HepG2 (cell line): Measurements from ENCODE around the gene RUVBL2. TPM values are rescaled to one million over a fixed set of nuclear protein-coding genes. Genes with fewer than 3 reads are reported as not detected.

Source experiments
- CBX2 ChIP-seq, 2 experiments: fragments of 200-600 bp in 1 of 2; sonication (generic); formaldehyde crosslinking in 1 of 2; IDR thresholded peaks; 2 replicates each; pipeline versions ENCODE4 v1.7.0 to v1.8.1; 2018 to 2022; ENCODE audit warnings: low read depth in 2 of 2, low read length in 1 of 2, mild to moderate bottlenecking in 1 of 2, missing genetic modification reagents in 1 of 2
- DMAP1 ChIP-seq: IDR thresholded peaks from 2 replicates; pipeline ENCODE4 v1.6.1; 2016
- ELF3 ChIP-seq: IDR thresholded peaks from 2 replicates; pipeline ENCODE4 v1.6.1; 2016; ENCODE audit warnings: missing genetic modification reagents, missing compliant biosample characterization
- FOXP1 ChIP-seq, 2 experiments: fragments of 450-650 bp in 1 of 2; IDR thresholded peaks; 2 replicates each; pipeline ENCODE4 v1.6.1; 2017 to 2018; ENCODE audit warnings: antibody characterized with exemption in 1 of 2
- GATAD1 ChIP-seq: IDR thresholded peaks from 2 replicates; pipeline ENCODE4 v1.6.1; 2016; ENCODE audit warnings: missing genetic modification reagents, missing compliant biosample characterization
- GATAD2A ChIP-seq: IDR thresholded peaks from 2 replicates; pipeline ENCODE4 v1.6.1; 2016
- HIC2 ChIP-seq: sonication (generic); formaldehyde crosslinking; IDR thresholded peaks from 2 replicates; pipeline ENCODE4 v1.9.0; 2022; ENCODE audit warnings: low read depth, missing genetic modification reagents
- HMGXB4 ChIP-seq, 2 experiments: sonication (generic) in 1 of 2; formaldehyde crosslinking in 1 of 2; IDR thresholded peaks; 2 replicates each; pipeline versions ENCODE4 v1.4.0 to v1.6.1; 2018 to 2020; ENCODE audit warnings: missing genetic modification reagents in 2 of 2, borderline replicate concordance in 1 of 2, low read depth in 1 of 2, mild to moderate bottlenecking in 1 of 2, missing biosample characterization in 1 of 2
- HOXA3 ChIP-seq: sonication (generic); formaldehyde crosslinking; IDR thresholded peaks from 2 replicates; pipeline ENCODE4 v1.5.0; 2020; ENCODE audit warnings: missing genetic modification reagents
- KAT7 ChIP-seq: IDR thresholded peaks from 2 replicates; pipeline ENCODE4 v1.6.1; 2018; ENCODE audit warnings: borderline replicate concordance, missing compliant biosample characterization
- KAT8 ChIP-seq: IDR thresholded peaks from 2 replicates; pipeline ENCODE4 v1.6.1; 2016; ENCODE audit warnings: missing genetic modification reagents, missing compliant biosample characterization
- LBX2 ChIP-seq: sonication (generic); formaldehyde crosslinking; IDR thresholded peaks from 2 replicates; pipeline ENCODE4 v1.5.0; 2020; ENCODE audit warnings: missing genetic modification reagents, mild to moderate bottlenecking, borderline replicate concordance
- NFIC ChIP-seq: IDR thresholded peaks from 2 replicates; pipeline ENCODE4 v1.6.1; 2012; ENCODE audit warnings: mild to moderate bottlenecking, low read length, inconsistent platforms
- NR2F1 ChIP-seq, 2 experiments: fragments of 450-650 bp in 1 of 2; formaldehyde crosslinking in 1 of 2; IDR thresholded peaks; 2 replicates each; pipeline versions ENCODE4 v1.5.0 to v1.6.1; 2016 to 2020; ENCODE audit warnings: mild to moderate bottlenecking in 1 of 2, missing compliant biosample characterization in 1 of 2, missing genetic modification reagents in 1 of 2, moderate library complexity in 1 of 2
- NR2F6 ChIP-seq, 2 experiments: IDR thresholded peaks; 2 replicates each; pipeline ENCODE4 v1.6.1; 2016; ENCODE audit warnings: antibody characterized with exemption in 1 of 2, mild to moderate bottlenecking in 1 of 2
- RAD21 ChIP-seq: fragments of 450-650 bp; formaldehyde crosslinking; IDR thresholded peaks from 2 replicates; pipeline ENCODE4 v1.5.0; 2020; ENCODE audit warnings: mild to moderate bottlenecking
- TBL1XR1 ChIP-seq: fragments of 150-350 bp; IDR thresholded peaks from 2 replicates; pipeline ENCODE4 v1.6.1; 2014; ENCODE audit warnings: borderline replicate concordance, low read length; ENCODE audit not compliant: partially characterized antibody
- YEATS2 ChIP-seq: sonication (generic); formaldehyde crosslinking; IDR thresholded peaks from 2 replicates; pipeline ENCODE4 v1.4.0; 2020; ENCODE audit warnings: missing genetic modification reagents, borderline replicate concordance
- ZBTB10 ChIP-seq: sonication (generic); formaldehyde crosslinking; IDR thresholded peaks from 2 replicates; pipeline ENCODE4 v1.4.0; 2020; ENCODE audit warnings: missing genetic modification reagents, borderline replicate concordance
- ZNF20 ChIP-seq: sonication (generic); formaldehyde crosslinking; IDR thresholded peaks from 2 replicates; pipeline ENCODE4 v1.4.0; 2020; ENCODE audit warnings: mild to moderate bottlenecking, moderate library complexity, missing genetic modification reagents
- ZNF331 ChIP-seq: sonication (generic); formaldehyde crosslinking; IDR thresholded peaks from 2 replicates; pipeline ENCODE4 v1.4.0; 2020; ENCODE audit warnings: missing genetic modification reagents
- ZSCAN20 ChIP-seq: sonication (generic); formaldehyde crosslinking; IDR thresholded peaks from 2 replicates; pipeline ENCODE4 v1.4.0; 2020; ENCODE audit warnings: missing genetic modification reagents, mild to moderate bottlenecking, borderline replicate concordance
- ZSCAN25 ChIP-seq: sonication (generic); formaldehyde crosslinking; IDR thresholded peaks from 2 replicates; pipeline ENCODE4 v1.8.0; 2022; ENCODE audit warnings: mild to moderate bottlenecking, missing genetic modification reagents
- polyA plus RNA-seq, 8 experiments: library from polyadenylated mRNA; depleted of rRNA in 3 of 8; stranded (reverse) in 7 of 8; unstranded in 1 of 8; fragments of >200 nt; fragmentation: Illumina TruSeq in 4 of 8; extraction: Trizol in 4 of 8; gene quantifications; 2 replicates each; pipeline versions ENCODE4 v1.2.1 to v1.2.3, GENCODE V29; 2011 to 2016; ENCODE audit warnings: low read depth in 4 of 8, missing spikeins in 1 of 8, mixed read lengths in 1 of 8; ENCODE audit not compliant: insufficient read depth in 1 of 8
- total RNA-seq, 5 experiments: library from RNA; depleted of rRNA; stranded (reverse); fragments of >200 nt; fragmentation: Illumina TruSeq; extraction: Trizol; gene quantifications; 2 replicates each; pipeline ENCODE4 v1.2.3, GENCODE V29; 2016; ENCODE audit warnings: low read depth in 1 of 5

RUVBL2 gene
- total and polyA plus RNA-seq, 2 of the 13 experiments (the other 11 are each of a cell fraction or from before 2014, with no cell fraction given): 120 to 122 TPM

- TF ChIP-seq FOXP1 (IDR thresholded peaks at IDR 0.05) (no peak), FOXP1 (CRISPR knock-in tag; IDR thresholded peaks at IDR 0.05) (no peak), GATAD1 (CRISPR knock-in tag) (peak; percentile 87), ZNF20 (CRISPR knock-in tag) (0 out of 2 replicates have a peak, but pooled peaks have one; percentile 41), CBX2 (IDR thresholded peaks at IDR 0.05; ENCODE audit: low read depth, low read length) (no peak), CBX2 (CRISPR knock-in tag; IDR thresholded peaks at IDR 0.05; ENCODE audit: low read depth) (no peak), NR2F1 (CRISPR knock-in tag; IDR thresholded peaks at IDR 0.05) (peak in 1 of 2 experiments; percentile 57; a peak in 2 of 4 replicates), RAD21 (peak; percentile 71), NR2F6 (IDR thresholded peaks at IDR 0.05) (no peak), NR2F6 (CRISPR knock-in tag; IDR thresholded peaks at IDR 0.05) (peak; percentile 13; the same call in 1 of the 2 replicates), KAT8 (CRISPR knock-in tag) (peak; percentile 89), KAT7 (CRISPR knock-in tag) (peak; percentile 57; the same call in 1 of the 2 replicates), ZSCAN20 (CRISPR knock-in tag) (peak; percentile 43; the same call in 1 of the 2 replicates), NFIC (peak; percentile 33; the same call in 1 of the 2 replicates), ELF3 (CRISPR knock-in tag) (peak; percentile 37), YEATS2 (CRISPR knock-in tag) (peak; percentile 63; the same call in 1 of the 2 replicates), HMGXB4 (CRISPR knock-in tag; IDR thresholded peaks at IDR 0.05; ENCODE audit: borderline replicate concordance in 1 of 2, low read depth in 1 of 2) (peak; percentile 54 to 80; a peak in 2 of 4 replicates), ZSCAN25 (CRISPR knock-in tag) (peak; percentile 70; the same call in 1 of the 2 replicates), ZBTB10 (CRISPR knock-in tag) (no peak), DMAP1 (CRISPR knock-in tag) (peak; percentile 77), TBL1XR1 (peak; percentile 87), LBX2 (no peak), HOXA3 (CRISPR knock-in tag) (peak; percentile 99), HIC2 (CRISPR knock-in tag) (no peak), GATAD2A (CRISPR knock-in tag) (peak; percentile 23; the same call in 1 of the 2 replicates), ZNF331 (peak; percentile 15; the same call in 1 of the 2 replicates)
These were observed 38.9 kb upstream of the RUVBL2 start, which contains the start of gene BAX (continued) for GRCh38 chr19:48954595-48955307.
